PC-3 (cell line): ENCODE measurements around the gene ROR1. TPM values are rescaled to one million over a fixed set of nuclear protein-coding genes. Genes with fewer than 3 reads are reported as not detected.
A peak's percentile ranks its signal among the peaks of the same experiment; 100 is the strongest.

Source experiments
- ATAC-seq: fragments of 200-7000 bp; cut with Tn5 transposase; 2 replicates; pipeline ENCODE4 v1.9.1; 2020; ENCODE audit warnings: mild to moderate bottlenecking, moderate library complexity
- BruUV-seq: library from RNA; stranded (reverse); fragments of 400-500 nt; replicated peaks from 2 replicates; lab custom pipeline; 2021; lab: Mats Ljungman, UMichigan
- CTCF ChIA-PET: fragments of 300-600 bp; sonication (Branson Sonifier 250); formaldehyde crosslinking; loops from one replicate; lab custom pipeline; 2022; ENCODE audit warnings: antibody characterized with exemption; lab: Charles Lee
- POLR2A ChIA-PET: fragments of 300-600 bp; sonication (Branson Sonifier 250); formaldehyde crosslinking; loops from one replicate; lab custom pipeline; 2022; ENCODE audit warnings: antibody characterized with exemption; ENCODE audit not compliant: unreplicated experiment; lab: Charles Lee
- DNase-seq: peaks from one replicate; pipeline ENCODE4 v3.0.0-alpha.2; 2015
- H2AFZ ChIP-seq: fragments of 300-600 bp; sonication (generic); 2 replicates; pipeline ENCODE4 v1.6.0; 2016; ENCODE audit warnings: antibody characterized with exemption, low read length
- H3F3A ChIP-seq: fragments of 300-600 bp; sonication (generic); one replicate; pipeline ENCODE4 v1.6.0; 2017; ENCODE audit warnings: antibody characterized with exemption, low read length, control low read depth, mild to moderate bottlenecking; ENCODE audit not compliant: unreplicated experiment
- H3K27ac ChIP-seq: fragments of 300-600 bp; sonication (generic); 2 replicates; pipeline ENCODE4 v1.5.1; 2016; ENCODE audit warnings: mild to moderate bottlenecking, low read length
- H3K27me3 ChIP-seq: fragments of 300-600 bp; sonication (generic); 2 replicates; pipeline ENCODE4 v1.6.1; 2016; ENCODE audit warnings: low read length, mixed read lengths
- H3K36me3 ChIP-seq: fragments of 300-600 bp; sonication (generic); 2 replicates; pipeline ENCODE4 v1.6.1; 2016; ENCODE audit warnings: low read depth, mixed run types, low read length, mixed read lengths
- H3K4me1 ChIP-seq: fragments of 300-600 bp; sonication (generic); 2 replicates; pipeline ENCODE4 v1.5.1; 2016; ENCODE audit warnings: low read length; ENCODE audit not compliant: insufficient read depth
- H3K4me2 ChIP-seq: fragments of 300-600 bp; sonication (generic); 2 replicates; pipeline ENCODE4 v1.6.0; 2016; ENCODE audit warnings: low read length
- H3K4me3 ChIP-seq: fragments of 300-600 bp; sonication (generic); 2 replicates; pipeline ENCODE4 v1.5.1; 2016; ENCODE audit warnings: mild to moderate bottlenecking, low read length, mixed read lengths
- H3K79me2 ChIP-seq: fragments of 300-600 bp; sonication (generic); 2 replicates; pipeline ENCODE4 v1.6.1; 2017; ENCODE audit warnings: low read length, mixed read lengths
- H3K9ac ChIP-seq: fragments of 300-600 bp; sonication (generic); 2 replicates; pipeline ENCODE4 v1.6.0; 2016; ENCODE audit warnings: mild to moderate bottlenecking, low read length
- H3K9me2 ChIP-seq: fragments of 300-600 bp; sonication (generic); replicated peaks from 2 replicates; pipeline ENCODE4 v1.6.1; 2016; ENCODE audit warnings: mixed run types, low read length, mixed read lengths
- H3K9me3 ChIP-seq: fragments of 300-600 bp; sonication (generic); 2 replicates; pipeline ENCODE4 v1.6.1; 2016; ENCODE audit warnings: low read length, mixed read lengths
- H4K20me1 ChIP-seq: fragments of 300-600 bp; sonication (generic); 2 replicates; pipeline ENCODE4 v1.6.1; 2016; ENCODE audit warnings: low read length, mixed read lengths
- EZH2 ChIP-seq: fragments of 300-600 bp; sonication (generic); IDR thresholded peaks from one replicate; pipeline ENCODE4 v1.6.1; 2017; ENCODE audit warnings: antibody characterized with exemption, mild to moderate bottlenecking, low read length; ENCODE audit not compliant: unreplicated experiment
- EZH2phosphoT487 ChIP-seq: fragments of 300-600 bp; sonication (generic); IDR thresholded peaks from 2 replicates; pipeline ENCODE4 v1.6.1; 2018; ENCODE audit warnings: mild to moderate bottlenecking, antibody characterized with exemption, low read length, borderline replicate concordance
- intact Hi-C: fragments of 100-400 bp; cut with micrococcal nuclease; formaldehyde crosslinking; loops from 2 replicates; pipeline ENCODE4 v1.9.0; 2023
- total RNA-seq: library from RNA; depleted of rRNA; stranded (reverse); fragments of >200 nt; gene quantifications from 2 replicates; pipeline ENCODE4 v1.2.3, GENCODE V29; 2014
- TF ChIP-seq, protein P1 (sequence below): fragments of 300-600 bp; sonication (generic); conservative IDR thresholded peaks from 2 replicates; pipeline ENCODE4 v1.5.1; 2017; ENCODE audit warnings: antibody characterized with exemption, low read depth, mild to moderate bottlenecking, low read length

ROR1 gene
- total RNA-seq, 1 experiment from 2014 or later: 16.5 TPM

GRCh38 chr1:63874278-63874880, 100.6 kb downstream of the ROR1 start:
- H3K79me2 ChIP-seq: peaks cover 79% of the 10 kb centered on the region

DNA sequence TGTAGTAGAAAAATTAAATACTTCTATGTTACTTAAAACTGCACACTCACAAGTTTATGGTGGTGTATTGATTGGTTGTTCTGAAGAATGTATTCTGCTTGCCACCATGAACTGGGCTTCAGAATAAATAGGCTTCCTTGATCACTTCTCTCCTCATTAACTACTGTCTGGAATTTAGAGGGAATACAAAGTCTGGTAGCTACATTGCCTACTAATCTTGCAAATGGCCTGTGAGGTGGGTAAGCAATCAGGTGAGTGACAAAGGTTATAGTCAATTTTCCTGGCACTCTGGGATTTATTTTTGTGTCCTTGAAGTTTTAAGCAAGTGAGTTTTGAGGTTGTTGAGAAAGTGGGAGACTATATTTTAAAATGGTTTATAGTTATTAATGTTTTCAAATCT, 101.8 kb downstream of the ROR1 start:
- no TSS peak for BruUV-seq
- Histone ChIP-seq H3K36me3 (no peaks in the 10 kb centered on the region), H3F3A (peaks cover 13% of the 10 kb centered on the region), H4K20me1 (no peaks in the 10 kb centered on the region), H3K9me2 (no peaks in the 10 kb centered on the region), H3K27me3 (no peaks in the 10 kb centered on the region), H3K4me2 (no peak overlapping the region), H2AFZ (no peak overlapping the region), H3K4me3 (no peak overlapping the region), H3K27ac (peak overlapping the region; percentile 89; the same call in 1 of the 2 replicates), H3K9me3 (no peaks in the 10 kb centered on the region), H3K9ac (no peak overlapping the region), H3K4me1 (peaks cover 67% of the 10 kb centered on the region), H3K79me2 (peaks cover 73% of the 10 kb centered on the region)
- intact Hi-C loops: loop anchor here (5.0 kb wide), 1 partner anchor 173 kb away; no protein-coding TSS in a partner anchor
- DNase-seq (no peak), ATAC-seq (no peak)
- TF ChIP-seq EZH2phosphoT487: no peak
- TF ChIP-seq, protein P1, sequence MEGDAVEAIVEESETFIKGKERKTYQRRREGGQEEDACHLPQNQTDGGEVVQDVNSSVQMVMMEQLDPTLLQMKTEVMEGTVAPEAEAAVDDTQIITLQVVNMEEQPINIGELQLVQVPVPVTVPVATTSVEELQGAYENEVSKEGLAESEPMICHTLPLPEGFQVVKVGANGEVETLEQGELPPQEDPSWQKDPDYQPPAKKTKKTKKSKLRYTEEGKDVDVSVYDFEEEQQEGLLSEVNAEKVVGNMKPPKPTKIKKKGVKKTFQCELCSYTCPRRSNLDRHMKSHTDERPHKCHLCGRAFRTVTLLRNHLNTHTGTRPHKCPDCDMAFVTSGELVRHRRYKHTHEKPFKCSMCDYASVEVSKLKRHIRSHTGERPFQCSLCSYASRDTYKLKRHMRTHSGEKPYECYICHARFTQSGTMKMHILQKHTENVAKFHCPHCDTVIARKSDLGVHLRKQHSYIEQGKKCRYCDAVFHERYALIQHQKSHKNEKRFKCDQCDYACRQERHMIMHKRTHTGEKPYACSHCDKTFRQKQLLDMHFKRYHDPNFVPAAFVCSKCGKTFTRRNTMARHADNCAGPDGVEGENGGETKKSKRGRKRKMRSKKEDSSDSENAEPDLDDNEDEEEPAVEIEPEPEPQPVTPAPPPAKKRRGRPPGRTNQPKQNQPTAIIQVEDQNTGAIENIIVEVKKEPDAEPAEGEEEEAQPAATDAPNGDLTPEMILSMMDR: no peak
- ChIA-PET CTCF (no interaction called here), POLR2A (no interaction called here)

More at GRCh38 chr1:63874278-63874880, 100.6 kb downstream of the ROR1 start:
- intact Hi-C loops: no loop called here
- Histone ChIP-seq H3K27ac (peak overlapping the region; percentile 64), H3K9ac (no peak overlapping the region), H3K36me3 (no peaks in the 10 kb centered on the region), H3K4me2 (peak overlapping the region; percentile 70), H3K4me1 (peaks cover 69% of the 10 kb centered on the region), H3F3A (peaks cover 13% of the 10 kb centered on the region), H3K27me3 (no peaks in the 10 kb centered on the region), H3K4me3 (peak overlapping the region; percentile 1; the same call in 1 of the 2 replicates), H4K20me1 (no peaks in the 10 kb centered on the region), H3K9me3 (no peaks in the 10 kb centered on the region), H2AFZ (no peak overlapping the region), H3K9me2 (no peaks in the 10 kb centered on the region)
- BruUV-seq: no TSS peak
- CTCF ChIA-PET: interaction anchor here (0.6 kb wide), 2 partner anchors 41 to 260 kb away, joined by 3 to 5 read pairs; no protein-coding TSS in a partner anchor
- POLR2A ChIA-PET: no interaction called here
- TF ChIP-seq, protein P1: no peak
- TF ChIP-seq EZH2phosphoT487 (no peak), EZH2 (no peak)
- peak; percentile 38 for DNase-seq
- no peak for ATAC-seq
